CD1c-positive myeloid dendritic cell (primary cell): ENCODE data around the gene CSN2.
"Not testable (repeated sequence)": the region's sequence is repeated elsewhere in the genome, so short reads cannot be mapped to it uniquely, and the experiment has no call there.

Experiments
- DNase-seq: peaks from one replicate; pipeline ENCODE4 v3.0.0-alpha.2; 2016; ENCODE audit errors: extremely low spot score

The CSN2 gene

DNA sequence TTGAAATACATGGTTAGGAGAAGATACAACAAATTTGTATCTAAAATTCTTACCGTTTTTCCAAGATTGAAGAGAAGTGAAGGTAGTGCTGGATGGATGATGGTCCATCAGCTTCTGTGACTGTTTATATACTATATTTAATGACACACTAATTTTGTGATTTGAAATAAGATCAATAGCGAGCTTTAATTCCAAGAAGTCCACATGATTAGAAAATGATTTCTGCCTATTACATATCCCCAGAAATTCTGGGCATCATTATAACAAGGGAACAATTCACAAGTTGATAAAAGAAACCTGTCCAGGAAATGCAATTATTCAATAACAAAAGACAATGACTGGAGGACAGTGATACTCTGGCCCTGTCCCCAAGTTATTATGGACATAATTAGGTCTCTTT lies at the start of gene CSN2:
CSN2 (minus strand) TSS at position 101 of the 400 bp plus-strand sequence. CDS start 4,733 bp downstream, outside the sequence.
- DNase-seq: no peak

GRCh38 chr4:70008771-70009170 lies 43.2 kb upstream of the CSN2 start:
- DNase-seq: no peak

DNA sequence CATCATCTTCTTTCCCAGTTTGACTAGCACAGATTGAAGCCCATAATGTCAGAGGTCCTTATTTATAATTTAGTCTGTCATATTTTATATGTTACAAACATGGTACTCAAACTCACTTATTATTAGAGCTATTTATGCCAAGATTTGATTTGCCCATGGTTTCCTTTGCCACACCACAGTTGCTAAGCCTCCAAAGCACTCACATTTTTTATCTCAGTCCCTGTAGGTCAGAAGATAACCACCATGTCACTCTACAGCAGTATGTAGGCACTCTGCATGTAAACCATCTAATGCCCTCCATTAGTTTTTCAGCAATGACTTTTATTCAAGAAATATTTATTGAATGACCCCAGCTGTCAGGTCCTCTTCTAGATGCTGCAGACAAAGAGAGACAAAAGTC lies 37.0 kb upstream of the CSN2 start:
- no peak for DNase-seq

DNA sequence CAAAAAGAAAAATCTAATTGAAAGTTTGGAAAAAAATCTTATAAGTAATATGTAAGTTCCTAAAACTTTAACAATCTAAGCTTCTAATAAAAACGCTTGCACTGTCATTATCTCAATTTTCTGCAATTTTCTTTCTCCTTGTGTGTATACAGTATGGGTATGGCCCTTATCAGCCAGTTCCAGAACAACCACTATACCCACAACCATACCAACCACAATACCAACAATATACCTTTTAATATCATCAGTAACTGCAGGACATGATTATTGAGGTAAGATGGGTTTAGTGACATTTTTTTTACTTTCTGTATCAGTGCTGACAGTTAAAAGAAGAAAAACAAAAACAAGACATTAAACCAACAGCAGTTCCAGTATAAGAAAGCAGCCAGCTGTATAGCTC lies 35.2 kb upstream of the CSN2 start:
- no peak for DNase-seq

DNA sequence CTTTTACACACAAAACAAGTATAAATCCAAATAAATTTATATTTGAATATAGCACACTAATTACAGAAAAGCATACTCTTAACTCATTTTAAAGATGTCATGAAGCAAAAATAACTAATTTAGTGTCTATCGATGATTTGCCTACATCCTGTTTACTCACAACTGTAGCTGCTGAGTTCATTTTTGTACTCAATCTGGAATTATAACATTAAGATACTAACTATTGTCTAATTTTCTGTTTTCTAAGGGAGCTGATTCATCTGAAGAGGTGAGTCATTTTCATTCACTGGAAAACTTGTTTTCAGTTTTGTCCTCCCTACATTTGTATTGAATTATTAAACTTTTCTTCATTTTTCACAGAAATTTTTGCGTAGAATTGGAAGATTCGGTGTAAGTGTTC lies 33.9 kb upstream of the CSN2 start:
- DNase-seq: no peak

GRCh38 chr4:69995526-69996016 lies 30.0 kb upstream of the CSN2 start, which contains the start of gene STATH:
Gene STATH (plus strand): TSS chr4:69995966. CDS start chr4:69998438, 2,472 bp downstream.
- no peak for DNase-seq

GRCh38 chr4:69994782-69995181 lies 29.3 kb upstream of the CSN2 start:
- no peak for DNase-seq

DNA sequence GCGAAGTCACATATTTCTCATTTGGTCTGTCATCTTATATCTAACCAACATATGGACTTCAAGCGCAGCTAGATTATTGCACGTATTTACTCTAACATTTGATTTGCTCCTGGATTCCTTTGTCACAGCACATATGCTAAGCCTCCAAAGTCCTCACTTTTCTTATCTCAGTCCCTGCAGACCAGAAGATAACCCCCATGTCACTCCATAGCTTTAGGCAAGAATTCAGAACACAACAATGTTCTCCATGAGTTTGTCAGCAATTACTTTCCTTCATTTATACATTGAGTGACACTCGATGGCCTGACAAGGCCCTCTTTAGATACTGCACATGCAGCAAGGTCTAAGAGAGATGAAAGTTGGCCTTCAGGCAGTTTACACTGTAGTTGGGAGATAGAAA lies 25.5 kb upstream of the CSN2 start:
- DNase-seq: no peak

DNA sequence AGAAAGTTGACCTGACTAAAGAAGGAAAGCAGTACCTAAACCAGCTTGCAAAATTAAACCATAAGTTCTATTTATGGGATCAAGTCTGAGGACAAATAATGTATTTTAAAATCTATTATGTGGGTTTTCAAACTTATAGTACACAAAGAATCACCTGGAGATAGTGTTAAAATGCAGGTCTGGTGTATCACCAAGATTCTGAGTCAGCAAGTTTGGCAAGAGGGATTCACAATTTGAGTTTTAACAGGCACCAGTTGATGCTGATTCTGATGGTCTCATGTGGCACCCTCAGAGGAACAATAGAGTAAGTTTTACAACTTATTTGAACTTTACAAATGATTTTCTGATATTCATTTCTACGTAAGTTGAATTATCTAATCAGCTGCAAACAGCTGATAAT lies 21.1 kb upstream of the CSN2 start:
- no peak for DNase-seq

- no peak for DNase-seq
Observed at GRCh38 chr4:69984030-69984443, 18.5 kb upstream of the CSN2 start.

GRCh38 chr4:69977582-69977981 lies 12.1 kb upstream of the CSN2 start:
- DNase-seq: no peak

DNA sequence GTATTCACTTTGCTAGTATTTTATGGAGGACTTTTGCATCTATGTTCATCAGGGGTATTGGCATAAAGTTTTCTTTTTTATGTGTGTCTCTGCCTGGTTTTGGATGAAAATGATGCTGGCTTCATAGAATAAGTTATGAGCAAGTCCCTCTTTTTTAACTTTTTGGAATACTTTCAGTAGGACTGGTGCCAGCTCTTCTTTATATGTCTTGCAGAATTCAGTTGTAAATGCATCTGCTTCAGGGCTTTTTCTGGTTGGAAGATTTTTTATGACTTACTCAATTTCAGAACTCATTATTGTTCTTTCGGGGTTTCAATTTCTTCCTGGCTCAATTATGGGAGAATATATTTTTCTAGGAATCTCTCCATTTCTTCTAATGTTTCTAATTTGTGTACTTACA lies 9.1 kb upstream of the CSN2 start:
- no peak for DNase-seq

- DNase-seq: no peak
Observed at GRCh38 chr4:69970071-69970470, 4.5 kb upstream of the CSN2 start.

DNA sequence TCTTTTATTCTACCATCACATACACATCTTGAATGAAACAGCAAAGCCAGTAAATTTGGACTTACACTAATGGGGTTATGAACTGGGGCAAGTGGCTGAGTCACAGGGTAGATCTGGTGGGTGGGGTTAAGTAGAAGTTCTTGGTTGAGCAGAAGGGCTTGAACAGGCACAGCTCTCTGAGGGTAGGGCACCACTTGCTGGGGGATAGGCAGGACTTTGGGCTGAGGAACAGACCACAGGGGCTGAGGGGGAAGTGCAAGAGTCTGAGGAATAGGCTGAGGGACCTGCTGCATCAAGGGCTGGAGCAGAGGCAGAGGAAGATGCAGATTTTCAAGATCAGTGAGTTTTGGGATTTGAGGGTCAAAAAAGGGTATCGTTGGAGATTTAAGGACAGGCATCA lies 8.3 kb downstream of the CSN2 start:
- no peak for DNase-seq

- no peak for DNase-seq
Observed at GRCh38 chr4:69951602-69952001, 13.9 kb downstream of the CSN2 start.

DNA sequence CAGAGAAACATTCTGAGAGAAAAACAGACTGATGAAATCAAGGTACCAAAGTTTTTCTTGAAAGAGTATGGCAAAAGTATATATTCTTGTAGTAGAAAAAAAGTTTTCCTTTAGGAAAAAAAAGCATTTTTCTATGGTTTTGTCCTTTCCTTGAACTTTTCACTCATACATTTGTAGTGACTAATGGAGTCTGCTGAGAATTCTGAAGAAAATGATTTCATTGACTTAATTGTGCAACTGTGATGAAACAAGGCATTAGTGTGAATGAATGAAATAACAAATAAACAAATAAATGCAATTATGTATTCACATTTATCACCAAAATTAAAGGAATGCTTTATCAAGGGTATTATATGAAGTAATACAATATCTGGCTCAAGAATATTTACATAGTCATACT lies 29.0 kb downstream of the CSN2 start:
- DNase-seq: no peak

- no peak for DNase-seq
Observed at GRCh38 chr4:69934150-69934549, 31.4 kb downstream of the CSN2 start.

DNA sequence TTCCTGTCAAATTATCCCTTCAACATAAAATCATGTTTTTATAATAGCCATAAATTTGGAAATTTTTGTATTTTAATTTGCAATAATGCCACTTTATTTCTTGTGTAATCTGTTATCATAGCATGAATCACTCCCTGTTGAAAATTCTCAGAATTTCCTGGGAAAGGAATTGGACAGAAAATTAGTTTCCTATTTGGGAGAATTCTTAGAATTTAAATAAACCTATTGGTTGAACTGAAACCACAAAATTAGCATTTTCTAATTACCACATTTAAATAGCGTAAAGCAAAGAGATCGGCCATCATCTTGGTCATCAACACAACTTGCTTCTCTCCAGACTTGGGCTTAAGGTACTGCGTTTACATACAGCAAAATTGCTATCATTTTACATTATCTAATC lies 34.8 kb downstream of the CSN2 start, which contains the start of gene CSN1S1:
CSN1S1 (plus strand) TSS at position 301 of the 400 bp plus-strand sequence. CDS start 1,488 bp downstream, outside the sequence.
- DNase-seq: no peak

- DNase-seq: not testable (repeated sequence)
Observed at GRCh38 chr4:69923782-69924410, 41.6 kb downstream of the CSN2 start.

DNA sequence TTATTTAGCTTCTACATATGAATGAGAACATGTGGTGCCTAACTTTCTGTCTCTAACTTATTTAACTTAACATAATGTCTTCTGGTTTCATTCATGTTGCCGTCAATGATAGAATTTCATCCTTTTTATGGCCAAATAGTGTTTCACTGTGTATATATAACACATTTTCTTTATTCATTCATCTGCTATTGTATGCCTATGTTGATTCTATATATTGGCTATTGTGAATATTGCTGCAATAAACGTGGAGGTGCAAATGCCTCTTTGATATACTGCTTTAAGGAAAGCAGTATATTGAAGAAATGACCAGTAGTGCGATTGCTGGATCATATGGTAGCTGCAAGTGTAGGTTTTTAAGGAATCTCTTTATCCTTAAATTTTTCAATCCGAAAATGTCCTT lies 44.7 kb downstream of the CSN2 start:
- no peak for DNase-seq

DNA sequence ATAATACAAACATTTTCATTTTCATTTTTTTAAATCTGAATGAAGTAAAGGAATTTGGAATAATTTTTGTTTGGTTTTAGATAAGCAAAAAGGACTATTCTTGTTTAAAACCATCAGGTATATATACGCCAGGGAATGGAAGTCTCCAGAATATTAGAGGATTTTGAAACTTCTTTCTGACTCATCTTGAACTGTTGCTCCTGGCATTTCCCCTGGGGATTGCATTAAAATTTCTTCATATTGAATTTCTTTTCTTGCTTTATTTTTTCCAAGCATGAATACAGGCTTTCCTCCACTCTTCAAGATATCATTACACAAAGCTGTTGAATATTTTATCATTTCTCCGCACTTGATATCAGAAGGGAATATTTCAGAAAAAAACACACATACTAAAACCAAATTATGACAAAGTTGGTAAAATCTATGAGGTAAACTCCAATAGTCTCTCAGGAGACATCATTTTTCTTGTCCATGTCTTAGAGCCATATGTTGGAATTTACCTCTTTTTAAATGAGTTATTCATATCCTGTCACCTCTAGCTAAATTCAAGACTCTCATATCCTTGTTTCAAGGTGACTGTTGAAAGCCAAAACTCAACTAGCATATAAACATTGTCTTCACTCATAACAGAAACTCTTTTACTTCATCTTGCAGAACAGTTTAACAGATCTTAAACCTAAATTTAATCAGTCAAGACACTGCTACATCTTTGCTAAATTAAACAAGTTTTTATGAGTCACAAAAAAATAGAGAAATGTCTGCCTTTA lies 55.3 kb downstream of the CSN2 start:
- DNase-seq: no peak

DNA sequence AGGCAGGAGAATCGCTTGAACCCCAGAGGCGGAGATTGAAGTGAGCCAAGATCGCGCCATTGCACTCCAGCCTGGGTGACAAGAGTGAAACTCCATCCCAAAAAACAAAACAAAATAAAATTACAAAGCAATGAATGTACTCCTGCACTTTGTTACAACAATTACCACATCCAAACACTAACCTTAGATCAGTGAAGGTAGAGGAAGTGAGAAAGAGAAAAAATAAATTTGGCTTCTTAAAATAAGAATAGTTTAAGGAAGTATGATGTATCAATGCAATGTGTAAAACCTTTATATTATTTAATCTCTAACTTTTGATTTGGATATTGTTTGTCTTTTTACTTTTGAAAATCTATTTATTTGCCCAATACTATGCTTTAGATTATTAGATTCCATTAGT lies 56.3 kb downstream of the CSN2 start:
- no peak for DNase-seq

DNA sequence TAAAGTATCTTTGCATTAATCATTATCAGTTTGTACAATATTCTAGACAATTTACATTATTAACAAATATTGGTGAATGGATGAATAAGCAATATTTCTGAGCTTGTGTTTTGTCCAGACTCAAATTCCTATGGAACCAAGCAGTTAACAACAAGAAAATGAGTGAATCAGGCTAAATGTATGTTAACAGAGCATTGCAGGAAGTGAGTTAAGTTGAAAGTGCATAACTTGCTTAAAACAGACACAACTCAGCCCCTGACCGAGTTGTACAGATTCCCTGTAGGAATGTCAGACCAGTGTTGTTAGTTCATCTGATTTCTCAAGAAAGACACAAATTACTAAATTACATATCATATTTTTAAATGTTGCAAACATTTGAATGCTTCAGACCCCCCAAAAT lies 58.4 kb downstream of the CSN2 start:
- no peak for DNase-seq
